H1 (cell line): ENCODE results near the gene GFM1. TPM values are rescaled to one million over a fixed set of nuclear protein-coding genes. Genes with fewer than 3 reads are reported as not detected.

Experiments
- POU5F1 ChIP-seq: IDR thresholded peaks from 2 replicates; pipeline ENCODE4 v1.6.1; 2011; ENCODE audit warnings: low read depth, mild to moderate bottlenecking, low read length, moderate library complexity
- polyA plus RNA-seq, 7 experiments: library from polyadenylated mRNA; depleted of rRNA in 3 of 7; stranded (reverse) in 5 of 7; unstranded in 2 of 7; fragments of >200 nt in 5 of 7; fragments of 200-250 nt in 2 of 7; gene quantifications; 1 replicate in 5 of 7; 2 replicates in 1 of 7; 4 replicates in 1 of 7; pipeline versions ENCODE4 v1.2.1 to v1.2.3, GENCODE V29; 2011 to 2013; ENCODE audit warnings: missing spikeins in 2 of 7, mixed read lengths in 2 of 7
- total RNA-seq: library from RNA; stranded (reverse); fragmentation: NEBNext Ultra II Directional; extraction: Animal tissue kit (Norgen Biotek cat#: 25700); gene quantifications from 2 replicates; pipeline ENCODE4 v1.2.1, GENCODE V29; 2021

GFM1 gene
- total and polyA plus RNA-seq, 2 of the 8 experiments (the other 6 are each of a cell fraction or from before 2014, with no cell fraction given) = 10.9 to 45.3 TPM

DNA sequence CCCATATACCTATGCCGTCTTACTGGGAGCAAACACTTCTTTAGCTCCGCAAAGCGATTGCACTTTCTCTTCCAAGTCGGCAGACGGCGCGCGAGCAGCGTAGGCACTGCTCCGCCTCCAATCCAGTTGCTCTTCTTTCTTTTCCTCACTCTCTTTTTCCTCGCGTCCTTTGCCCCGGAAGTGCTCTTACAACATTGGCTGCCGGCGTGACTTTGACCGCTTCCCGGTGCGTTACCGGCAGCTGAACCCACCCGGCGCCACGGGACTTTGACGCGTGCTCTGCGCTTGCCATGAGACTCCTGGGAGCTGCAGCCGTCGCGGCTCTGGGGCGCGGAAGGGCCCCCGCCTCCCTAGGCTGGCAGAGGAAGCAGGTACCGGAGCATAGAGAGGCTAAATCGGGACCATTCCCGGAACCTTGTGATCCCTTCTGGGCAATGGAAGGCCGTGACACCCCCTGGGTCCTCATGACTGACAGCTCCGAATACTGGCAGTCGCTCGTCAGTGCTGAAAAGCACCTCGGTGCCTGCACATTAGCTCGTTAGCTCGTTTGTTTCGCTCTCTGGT is at the start of gene GFM1 (continued):
- TF ChIP-seq POU5F1 = no peak
